ENCODE data around the gene AKR1B15.
"Not testable (repeated sequence)": the region's sequence is repeated elsewhere in the genome, so short reads cannot be mapped to it uniquely, and the experiment has no call there.

The AKR1B15 gene

DNA sequence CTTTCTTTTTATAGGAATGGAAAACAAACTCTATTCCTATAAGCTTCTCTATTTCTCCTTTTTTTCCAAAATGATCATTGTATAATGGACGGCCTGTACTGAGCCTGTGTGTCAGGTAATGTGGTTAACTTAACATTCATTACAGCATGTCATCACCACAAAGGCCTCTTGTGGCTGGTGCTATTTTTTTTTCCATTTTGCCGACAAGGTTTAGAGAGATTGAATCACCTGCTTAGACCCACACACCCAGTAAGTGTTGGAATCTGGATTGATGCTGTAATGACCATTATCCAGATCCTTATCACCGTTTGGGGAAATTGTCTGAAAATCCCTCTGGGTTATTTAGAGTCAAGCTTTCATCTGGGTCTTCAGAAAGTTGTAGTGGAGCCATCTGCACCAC, 18.5 kb downstream of the AKR1B15 start:
- DNase-seq (ENCODE audit: low read depth, low spot score), result no peak
- no peak for TF ChIP-seq CTCF (IDR thresholded peaks at IDR 0.05; ENCODE audit: insufficient read depth, low read length, missing control alignments)
- ChIA-PET POLR2A (no interaction called here), CTCF (interaction anchor here (0.7 to 7.3 kb wide), 2 partner anchors 20 to 53 kb away, joined by 3 to 36 read pairs; partner anchors contain the start of gene AKR1B15)
- H3K4me3 ChIP-seq (ENCODE audit: low read depth, low read length), result no peak overlapping the region

GRCh38 chr7:134569962-134570361, 21.1 kb downstream of the AKR1B15 start:
- DNase-seq (ENCODE audit: low read depth, low spot score); POLR2A ChIA-PET; H3K4me3 ChIP-seq (ENCODE audit: low read depth, low read length): not testable (repeated sequence)
- CTCF ChIA-PET, result interaction anchor here (1.1 to 1.5 kb wide), 3 partner anchors 11 to 56 kb away, joined by 3 to 5 read pairs (median 3); no protein-coding TSS in a partner anchor

- no peak for DNase-seq (ENCODE audit: low read depth, low spot score)
- H3K4me3 ChIP-seq (ENCODE audit: low read depth, low read length), result no peak overlapping the region
- TF ChIP-seq CTCF (IDR thresholded peaks at IDR 0.05; ENCODE audit: insufficient read depth, low read length, missing control alignments), result no peak
- ChIA-PET POLR2A (no interaction called here), CTCF (interaction anchor here (1.1 kb wide), 1 partner anchor 57 kb away, joined by 3 read pairs; no protein-coding TSS in a partner anchor)
These were observed 22.2 kb downstream of the AKR1B15 start for GRCh38 chr7:134571101-134571500.

GRCh38 chr7:134571746-134572461, 23.0 kb downstream of the AKR1B15 start:
- CTCF ChIA-PET, result interaction anchor here (2.9 kb wide), 1 partner anchor 58 kb away, joined by 7 read pairs; no protein-coding TSS in a partner anchor
- TF ChIP-seq CTCF (IDR thresholded peaks at IDR 0.05; ENCODE audit: insufficient read depth, low read length, missing control alignments), result no peak
- no peak for DNase-seq (ENCODE audit: low read depth, low spot score)
- H3K4me3 ChIP-seq (ENCODE audit: low read depth, low read length), result no peak overlapping the region
- POLR2A ChIA-PET, result no interaction called here

GRCh38 chr7:134574322-134574721, 25.4 kb downstream of the AKR1B15 start:
- no peak for TF ChIP-seq CTCF (IDR thresholded peaks at IDR 0.05; ENCODE audit: insufficient read depth, low read length, missing control alignments)
- H3K4me3 ChIP-seq (ENCODE audit: low read depth, low read length), result no peak overlapping the region
- CTCF ChIA-PET, result interaction anchor here (0.6 to 2.9 kb wide), 9 partner anchors 16 to 142 kb away, joined by 3 to 7 read pairs (median 4); no protein-coding TSS in a partner anchor
- DNase-seq (ENCODE audit: low read depth, low spot score), result no peak
- POLR2A ChIA-PET, result no interaction called here

- ChIA-PET CTCF (no interaction called here), POLR2A (no interaction called here)
- H3K4me3 ChIP-seq (ENCODE audit: low read depth, low read length), result no peak overlapping the region
- DNase-seq (ENCODE audit: low read depth, low spot score), result no peak
- no peak for TF ChIP-seq CTCF (IDR thresholded peaks at IDR 0.05; ENCODE audit: insufficient read depth, low read length, missing control alignments)
These were observed 35.4 kb downstream of the AKR1B15 start for GRCh38 chr7:134584290-134584689.

GRCh38 chr7:134585897-134586296, 37.0 kb downstream of the AKR1B15 start:
- H3K4me3 ChIP-seq (ENCODE audit: low read depth, low read length), result no peak overlapping the region
- CTCF ChIA-PET, result no interaction called here
- DNase-seq (ENCODE audit: low read depth, low spot score), result no peak
- TF ChIP-seq CTCF (IDR thresholded peaks at IDR 0.05; ENCODE audit: insufficient read depth, low read length, missing control alignments), result no peak
- POLR2A ChIA-PET, result no interaction called here
